Upper lobe of left lung (tissue), 4 donors: ENCODE measurements around the gene KIRREL3.

Experiments
- CTCF ChIP-seq, 6 experiments: fragments of 450-650 bp in 4 of 6; fragments of 200-600 bp in 2 of 6; sonication (generic) in 2 of 6; IDR thresholded peaks; one replicate each; pipeline ENCODE4 v1.5.1; 2016 to 2019; ENCODE audit warnings: antibody characterized with exemption in 6 of 6
- POLR2A ChIP-seq, 4 donors: fragments of 450-650 bp; IDR thresholded peaks; one replicate each; pipeline ENCODE4 v1.5.1; 2016 to 2017; ENCODE audit warnings: antibody characterized with exemption in 4 of 4, mild to moderate bottlenecking in 2 of 4
- POLR2AphosphoS5 ChIP-seq, 2 donors: sonication (generic); formaldehyde crosslinking; IDR thresholded peaks; one replicate each; pipeline ENCODE4 v1.5.1; 2017; ENCODE audit warnings: antibody characterized with exemption in 2 of 2

DNA sequence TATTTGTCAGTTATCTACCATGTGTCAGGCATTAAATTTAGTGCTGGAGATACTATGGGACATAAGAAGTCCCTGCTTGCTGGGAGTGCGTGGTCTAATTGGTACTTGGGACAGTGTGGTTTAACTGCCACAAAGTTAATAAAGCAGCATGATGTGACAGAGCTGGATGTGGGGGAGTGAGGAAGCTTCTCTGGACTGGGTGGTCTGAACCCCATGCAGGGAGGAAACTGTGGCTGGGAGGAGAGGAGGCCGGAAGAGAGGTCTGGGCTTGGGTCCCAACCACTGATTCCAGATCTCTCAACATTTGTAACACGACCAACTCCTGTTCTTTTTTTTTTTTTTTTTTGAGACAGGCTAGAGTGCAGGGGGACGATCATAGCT, 607.9 kb downstream of the KIRREL3 start:
- TF ChIP-seq CTCF (IDR thresholded peaks at IDR 0.05), result no peak
- TF ChIP-seq POLR2AphosphoS5 (IDR thresholded peaks at IDR 0.05), result no peak
- TF ChIP-seq POLR2A (IDR thresholded peaks at IDR 0.05), result no peak
